ENCODE results near the gene UBAP2L. TPM values are rescaled to one million over a fixed set of nuclear protein-coding genes. Genes with fewer than 3 reads are reported as not detected.

UBAP2L gene
- total and polyA plus RNA-seq, 9 of the 15 experiments (the other 6 are each of a cell fraction or from before 2014, with no cell fraction given), result 75.0 to 245 (median 119) TPM

DNA sequence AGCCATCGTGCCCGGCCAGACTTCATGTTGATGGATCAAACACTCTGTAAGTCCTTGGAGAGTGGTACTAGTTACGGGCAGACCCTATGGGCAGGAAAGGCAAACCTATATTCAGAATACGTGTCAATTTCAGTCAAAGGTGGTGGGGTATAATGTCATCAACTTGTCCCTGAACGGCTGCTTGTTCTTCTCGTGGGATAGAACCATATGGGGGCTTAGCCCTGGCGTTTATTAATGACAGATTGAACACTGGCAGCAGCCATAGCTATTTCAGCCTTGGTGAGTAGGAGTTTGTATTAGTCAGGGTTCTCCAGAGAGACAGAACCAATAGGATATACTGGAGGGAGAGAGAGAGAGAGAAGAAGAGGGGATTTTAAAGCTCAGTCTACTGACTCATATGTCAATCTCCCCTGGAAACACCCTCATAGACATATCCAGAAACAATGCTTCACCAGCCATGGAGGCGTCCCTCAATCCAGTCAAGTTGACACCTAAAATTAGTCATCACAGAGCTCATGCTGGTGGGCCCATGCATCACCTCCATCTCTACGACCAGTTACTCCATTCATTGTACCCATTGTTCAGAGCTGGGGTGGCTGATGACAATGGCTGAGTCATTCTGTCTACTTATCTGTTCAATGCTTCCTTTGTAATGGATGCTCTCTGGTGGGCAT is 84.0 kb downstream of the UBAP2L start (continued):
- no peak for TF ChIP-seq ZNF3 (CRISPR knock-in tag; IDR thresholded peaks at IDR 0.05)
- no peak for TF ChIP-seq HDAC8 (tag; IDR thresholded peaks at IDR 0.05)
- TF ChIP-seq C11orf30 (IDR thresholded peaks at IDR 0.05; ENCODE audit: low read depth), result peak; percentile 43; the same call in 1 of the 2 replicates
- peak; percentile 68 for TF ChIP-seq FOSL1 (tag; conservative IDR thresholded peaks at IDR 0.05)
- peak; percentile 29; the same call in 1 of the 2 replicates for TF ChIP-seq ZNF316 (IDR thresholded peaks at IDR 0.05)
- TF ChIP-seq, protein P1, sequence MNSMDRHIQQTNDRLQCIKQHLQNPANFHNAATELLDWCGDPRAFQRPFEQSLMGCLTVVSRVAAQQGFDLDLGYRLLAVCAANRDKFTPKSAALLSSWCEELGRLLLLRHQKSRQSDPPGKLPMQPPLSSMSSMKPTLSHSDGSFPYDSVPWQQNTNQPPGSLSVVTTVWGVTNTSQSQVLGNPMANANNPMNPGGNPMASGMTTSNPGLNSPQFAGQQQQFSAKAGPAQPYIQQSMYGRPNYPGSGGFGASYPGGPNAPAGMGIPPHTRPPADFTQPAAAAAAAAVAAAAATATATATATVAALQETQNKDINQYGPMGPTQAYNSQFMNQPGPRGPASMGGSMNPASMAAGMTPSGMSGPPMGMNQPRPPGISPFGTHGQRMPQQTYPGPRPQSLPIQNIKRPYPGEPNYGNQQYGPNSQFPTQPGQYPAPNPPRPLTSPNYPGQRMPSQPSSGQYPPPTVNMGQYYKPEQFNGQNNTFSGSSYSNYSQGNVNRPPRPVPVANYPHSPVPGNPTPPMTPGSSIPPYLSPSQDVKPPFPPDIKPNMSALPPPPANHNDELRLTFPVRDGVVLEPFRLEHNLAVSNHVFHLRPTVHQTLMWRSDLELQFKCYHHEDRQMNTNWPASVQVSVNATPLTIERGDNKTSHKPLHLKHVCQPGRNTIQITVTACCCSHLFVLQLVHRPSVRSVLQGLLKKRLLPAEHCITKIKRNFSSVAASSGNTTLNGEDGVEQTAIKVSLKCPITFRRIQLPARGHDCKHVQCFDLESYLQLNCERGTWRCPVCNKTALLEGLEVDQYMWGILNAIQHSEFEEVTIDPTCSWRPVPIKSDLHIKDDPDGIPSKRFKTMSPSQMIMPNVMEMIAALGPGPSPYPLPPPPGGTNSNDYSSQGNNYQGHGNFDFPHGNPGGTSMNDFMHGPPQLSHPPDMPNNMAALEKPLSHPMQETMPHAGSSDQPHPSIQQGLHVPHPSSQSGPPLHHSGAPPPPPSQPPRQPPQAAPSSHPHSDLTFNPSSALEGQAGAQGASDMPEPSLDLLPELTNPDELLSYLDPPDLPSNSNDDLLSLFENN (IDR thresholded peaks at IDR 0.05; ENCODE audit: low read depth in 2 of 2, low read length in 2 of 2), result no peak

- ATAC-seq, result no peak
- H3K79me2 ChIP-seq (ENCODE audit: control insufficient read depth, insufficient read depth, low read length), result no peaks in the 10 kb centered on the region
- no peak overlapping the region for H3K9ac ChIP-seq (ENCODE audit: insufficient read depth in 1 of 2, low read depth in 2 of 2, low read length in 2 of 2)
- no peak overlapping the region for H3K4me2 ChIP-seq (ENCODE audit: insufficient read depth, low read length)
- WGBS (ENCODE audit: insufficient coverage, low coverage, missing lambda C conversion rate), result 77% methylated on average over 3 of the region's 3 CpGs
- peaks cover 7% of the 10 kb centered on the region for H3K9me3 ChIP-seq (replicated peaks; ENCODE audit: control insufficient read depth, insufficient read depth, low read depth, low read length)
- ChIA-PET CTCF (ENCODE audit: low intra/inter-chr PET ratio) (no interaction called here), POLR2A (interaction anchor here (1.1 to 3.1 kb wide), 2 partner anchors 14 to 29 kb away, joined by 3 to 10 read pairs; no protein-coding TSS in a partner anchor)
- no TSS peak for BruUV-seq (replicated peaks)
- H2AFZ ChIP-seq (ENCODE audit: low read depth, low read length), result no peak overlapping the region
- no peak overlapping the region for H3K27ac ChIP-seq (ENCODE audit: extremely low read depth, low read depth, low read length)
- no peak for TF ChIP-seq ATF7 (IDR thresholded peaks at IDR 0.05)
- no peak for TF ChIP-seq U2AF2 (optimal IDR thresholded peaks at IDR 0.05; ENCODE audit: low read depth, low read length)
- no peak for TF ChIP-seq EHMT2 (IDR thresholded peaks at IDR 0.05)
- no peak for TF ChIP-seq HNRNPH1 (optimal IDR thresholded peaks at IDR 0.05; ENCODE audit: low read depth, low read length)
- TF ChIP-seq SMARCC2 (IDR thresholded peaks at IDR 0.05; ENCODE audit: low read depth), result no peak
- no peak for TF ChIP-seq TCF3 (CRISPR knock-in tag; IDR thresholded peaks at IDR 0.05)
- TF ChIP-seq SIX5 (IDR thresholded peaks at IDR 0.05; ENCODE audit: borderline replicate concordance in 1 of 2, insufficient read depth in 1 of 2, low read depth in 1 of 2, low read length in 2 of 2), result no peak
- no peak for TF ChIP-seq CREBBP (IDR thresholded peaks at IDR 0.05; ENCODE audit: low read depth, low read length)
- no peak for TF ChIP-seq PPARD (CRISPR knock-in tag; IDR thresholded peaks at IDR 0.05)
- no peak for TF ChIP-seq ARHGAP35 (IDR thresholded peaks at IDR 0.05; ENCODE audit: partially characterized antibody)
- TF ChIP-seq TAF9B (IDR thresholded peaks at IDR 0.05; ENCODE audit: partially characterized antibody), result no peak
- TF ChIP-seq ZSCAN32 (CRISPR knock-in tag; IDR thresholded peaks at IDR 0.05), result no peak
- TF ChIP-seq ZNF253 (CRISPR knock-in tag; conservative IDR thresholded peaks at IDR 0.05), result no peak
- H3K36me3 ChIP-seq (ENCODE audit: control insufficient read depth, insufficient read depth, low read length), result no peaks in the 10 kb centered on the region
- DNase-seq (ENCODE audit: extremely low read depth in 1 of 4, low spot score in 3 of 4), result no peak
- H3K27me3 ChIP-seq (ENCODE audit: control insufficient read depth in 2 of 2, insufficient read depth in 2 of 2, low read length in 2 of 2), result no peaks in the 10 kb centered on the region
- no peaks in the 10 kb centered on the region for H4K20me1 ChIP-seq (replicated peaks; ENCODE audit: control insufficient read depth, insufficient read depth, low read length)
- intact Hi-C loops (cut with micrococcal nuclease) (no loop called here), in situ Hi-C loops (cut with MboI) (no loop called here)
- H3K9me1 ChIP-seq (ENCODE audit: control insufficient read depth, insufficient read depth, low read length), result no peaks in the 10 kb centered on the region
- no peak overlapping the region for H3K4me3 ChIP-seq
- H3K4me1 ChIP-seq (replicated peaks in 1 of 2; ENCODE audit: control insufficient read depth in 2 of 2, insufficient read depth in 2 of 2, low read length in 2 of 2), result peaks cover 9 to 13% of the 10 kb centered on the region in 2 experiments; a peak in 3 of 5 replicates
- no peak for FAIRE-seq
Measured at GRCh38 chr1:154306151-154306550, 85.4 kb downstream of the UBAP2L start.
